ENCODE results near the gene ITGA5.

ITGA5 gene

DNA sequence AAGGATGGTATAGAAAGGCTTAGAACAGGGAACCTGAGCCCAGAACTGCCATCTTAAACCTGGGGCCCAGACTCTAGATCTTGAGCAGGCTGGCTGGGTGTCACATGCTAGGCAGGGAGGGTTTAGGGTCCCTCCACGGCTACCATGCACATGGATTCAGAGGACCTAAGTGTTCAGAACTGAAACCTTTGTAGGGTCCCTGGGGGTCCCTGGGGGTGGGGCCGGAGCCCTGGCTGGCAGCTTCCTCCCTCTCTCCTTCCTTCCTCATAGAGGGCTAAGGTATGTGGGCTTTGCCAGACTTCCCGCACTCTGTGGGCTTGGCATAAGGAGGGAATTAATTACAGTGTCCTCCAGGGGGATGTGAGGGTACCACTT lies 29.9 kb downstream of the ITGA5 start:
- DNase-seq (ENCODE audit: low read depth, low spot score) = no peak

DNA sequence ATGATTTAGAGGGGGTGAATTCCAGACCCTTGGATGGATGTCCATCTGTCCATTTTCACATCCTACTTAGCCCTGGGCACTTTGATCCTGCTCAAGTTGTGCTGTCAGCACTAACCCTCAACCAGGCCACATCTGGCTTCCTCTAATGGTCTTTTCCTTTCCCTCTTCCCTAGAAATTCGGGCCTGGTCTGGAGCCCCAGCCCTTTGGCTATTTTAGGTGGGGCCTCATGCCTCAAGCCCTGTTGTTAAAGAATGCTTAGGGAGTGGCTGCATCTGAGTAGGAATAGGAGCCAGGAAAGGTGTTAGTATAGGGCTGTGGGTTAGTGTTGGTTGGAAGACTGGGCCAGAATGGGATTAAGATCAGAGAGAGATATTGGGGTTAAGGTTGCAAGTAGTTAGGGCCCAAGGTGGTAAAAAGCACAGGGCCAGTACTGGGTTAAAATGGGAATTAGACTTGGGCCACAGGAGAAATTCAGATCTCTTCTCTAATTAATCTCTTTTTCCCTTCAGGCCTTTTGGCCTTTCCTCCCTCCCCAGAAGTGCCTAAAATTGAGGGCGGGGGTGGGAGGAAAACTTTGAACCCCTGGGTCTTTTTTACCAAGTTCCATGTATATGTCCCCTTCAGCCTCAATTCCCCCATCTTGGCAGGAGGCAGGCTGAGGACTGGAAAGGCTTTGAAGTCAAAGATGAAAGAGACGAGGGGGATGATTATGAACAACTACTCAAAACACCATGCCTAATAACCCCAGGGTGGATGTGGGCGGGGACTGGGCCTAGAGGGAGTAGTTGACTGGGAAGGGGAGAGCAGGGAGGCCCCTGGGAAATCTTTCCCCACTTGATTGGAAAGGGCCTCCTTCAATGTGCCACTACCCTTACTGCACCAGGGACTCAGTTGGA lies 30.6 kb downstream of the ITGA5 start:
- no peak for DNase-seq (ENCODE audit: low read depth, low spot score)

GRCh38 chr12:54387114-54387467 lies 32.0 kb downstream of the ITGA5 start:
- no peak for DNase-seq (ENCODE audit: low read depth, low spot score)

GRCh38 chr12:54386403-54387113 lies 32.5 kb downstream of the ITGA5 start:
- no peak for DNase-seq (ENCODE audit: low read depth, low spot score)

- DNase-seq (ENCODE audit: low read depth, low spot score) = no peak
These were observed 33.7 kb downstream of the ITGA5 start for GRCh38 chr12:54385251-54385914.

- DNase-seq (ENCODE audit: low read depth, low spot score) = no peak
These were observed 34.5 kb downstream of the ITGA5 start, which contains the start of gene ZNF385A for GRCh38 chr12:54384591-54385041. ZNF385A (minus strand) TSS chr12:54384733; CDS start chr12:54384514, 219 bp downstream.

- DNase-seq (ENCODE audit: low read depth, low spot score) = no peak
These were observed 35.9 kb downstream of the ITGA5 start for GRCh38 chr12:54383041-54383609.

GRCh38 chr12:54381136-54381535 lies 37.9 kb downstream of the ITGA5 start:
- DNase-seq (ENCODE audit: low read depth, low spot score) = no peak

DNA sequence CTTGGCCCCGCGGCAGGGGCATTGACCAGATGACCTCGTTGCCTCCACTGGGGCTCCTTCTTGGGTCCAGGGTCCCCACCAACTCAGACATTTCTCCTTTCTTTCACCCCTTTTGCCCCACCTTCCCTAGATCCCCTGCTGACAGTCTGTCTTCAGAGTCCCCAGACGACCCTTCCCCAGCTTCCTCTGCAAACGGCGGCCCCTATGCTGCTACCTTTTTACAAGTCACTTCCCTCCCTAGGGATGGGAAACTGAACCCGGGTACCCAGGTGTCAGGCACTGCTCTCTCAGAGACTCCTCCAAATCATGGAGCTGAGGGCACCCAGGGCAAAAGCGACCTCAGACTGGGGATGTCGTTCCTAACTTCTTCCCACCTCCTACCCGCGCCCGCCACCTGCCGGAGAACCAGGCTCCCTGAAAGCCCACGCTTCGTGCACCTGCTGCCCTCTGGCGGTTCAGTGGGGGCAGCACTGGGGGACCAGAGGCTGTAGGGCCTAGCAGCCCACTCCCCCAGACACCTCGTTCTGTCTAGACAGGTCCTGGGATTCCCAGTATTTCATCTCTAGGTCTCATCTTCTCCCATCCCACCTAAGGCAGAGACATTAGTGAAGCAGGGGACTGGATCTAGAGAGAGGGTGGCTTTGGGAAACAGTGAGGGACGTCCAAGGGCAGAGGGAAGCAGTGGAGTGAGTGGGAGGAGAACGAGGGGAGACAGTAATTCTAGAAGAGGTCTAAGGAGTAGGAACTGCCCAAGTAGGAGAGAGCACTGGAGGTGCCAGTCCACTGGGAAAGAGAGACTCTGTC lies 39.5 kb downstream of the ITGA5 start:
- no peak for DNase-seq (ENCODE audit: low read depth, low spot score)

GRCh38 chr12:54378796-54379397 lies 40.2 kb downstream of the ITGA5 start:
- no peak for DNase-seq (ENCODE audit: low read depth, low spot score)

GRCh38 chr12:54377797-54378515 lies 41.1 kb downstream of the ITGA5 start:
- DNase-seq (ENCODE audit: low read depth, low spot score) = no peak

DNA sequence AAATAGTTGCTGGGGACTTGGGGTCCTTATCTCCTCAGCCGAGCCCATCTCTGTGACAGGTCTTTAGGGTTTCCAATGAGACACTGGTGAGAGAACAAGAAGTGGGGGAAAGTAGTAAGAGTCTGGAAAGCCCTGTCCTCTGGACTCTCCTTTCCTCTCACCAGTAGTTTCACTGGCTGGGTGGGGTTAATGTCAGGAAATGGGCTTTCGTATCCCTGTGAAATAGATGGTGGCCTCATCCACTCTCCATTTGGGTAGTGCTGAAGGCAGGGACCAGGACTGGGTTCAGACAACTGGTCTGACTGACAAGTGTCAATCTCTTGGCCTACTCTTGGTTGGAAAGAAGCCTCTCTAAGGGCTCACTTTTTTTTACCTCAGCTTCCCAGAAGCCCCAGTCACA lies 42.1 kb downstream of the ITGA5 start:
- no peak for DNase-seq (ENCODE audit: low read depth, low spot score)

- DNase-seq (ENCODE audit: low read depth, low spot score) = no peak
These were observed 42.5 kb downstream of the ITGA5 start for GRCh38 chr12:54376596-54376995.

DNA sequence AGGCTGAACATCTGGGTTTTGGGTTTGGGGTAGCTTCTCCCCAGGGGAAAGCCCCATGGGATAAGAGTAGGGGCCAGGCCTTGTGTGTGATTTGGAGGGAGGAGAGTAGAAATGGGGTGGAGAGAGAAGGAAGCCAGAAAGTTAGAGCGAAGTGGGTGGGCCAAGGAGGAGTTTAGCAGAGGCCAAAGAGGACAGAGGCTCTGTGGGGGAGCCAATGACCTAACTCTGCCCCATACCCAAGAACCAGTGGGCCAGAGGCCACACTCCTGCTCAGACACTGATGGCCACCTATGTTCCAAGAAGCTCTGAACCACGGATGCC lies 43.8 kb downstream of the ITGA5 start:
- DNase-seq (ENCODE audit: low read depth, low spot score) = no peak

DNA sequence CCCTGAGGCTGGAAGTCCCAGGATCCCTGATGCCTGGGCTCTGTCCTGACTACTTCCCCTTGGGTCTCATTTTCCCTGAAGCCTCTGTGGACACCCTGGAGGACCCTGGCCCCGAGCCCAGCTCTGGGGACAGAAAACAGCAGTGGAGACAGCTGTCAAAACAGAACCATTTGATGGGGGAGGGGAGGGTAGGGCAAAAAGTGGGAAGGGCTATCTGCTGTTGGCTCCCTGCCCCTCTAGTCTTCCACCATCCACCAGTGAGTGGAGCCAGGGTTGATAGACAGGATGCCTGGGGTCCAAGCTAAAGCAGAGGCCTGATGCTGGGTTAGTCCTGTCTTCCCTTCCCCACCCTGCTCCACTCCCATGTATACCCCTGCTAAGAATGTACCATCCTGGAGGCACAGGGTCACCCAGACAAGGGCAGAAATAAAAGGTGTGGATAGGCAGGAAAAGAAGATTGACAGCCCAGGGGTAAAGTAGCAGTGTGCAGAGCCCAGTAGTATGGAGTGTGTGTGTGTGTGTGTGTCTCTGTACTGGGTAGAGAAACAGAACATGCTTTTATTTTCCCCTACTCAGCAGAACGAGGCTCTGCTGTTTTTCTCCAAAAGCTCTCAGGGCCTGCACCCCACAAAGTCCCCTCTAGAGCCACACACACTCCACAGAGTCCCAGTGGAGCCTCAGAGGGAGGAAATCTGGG lies 44.4 kb downstream of the ITGA5 start:
- DNase-seq (ENCODE audit: low read depth, low spot score) = no peak

DNA sequence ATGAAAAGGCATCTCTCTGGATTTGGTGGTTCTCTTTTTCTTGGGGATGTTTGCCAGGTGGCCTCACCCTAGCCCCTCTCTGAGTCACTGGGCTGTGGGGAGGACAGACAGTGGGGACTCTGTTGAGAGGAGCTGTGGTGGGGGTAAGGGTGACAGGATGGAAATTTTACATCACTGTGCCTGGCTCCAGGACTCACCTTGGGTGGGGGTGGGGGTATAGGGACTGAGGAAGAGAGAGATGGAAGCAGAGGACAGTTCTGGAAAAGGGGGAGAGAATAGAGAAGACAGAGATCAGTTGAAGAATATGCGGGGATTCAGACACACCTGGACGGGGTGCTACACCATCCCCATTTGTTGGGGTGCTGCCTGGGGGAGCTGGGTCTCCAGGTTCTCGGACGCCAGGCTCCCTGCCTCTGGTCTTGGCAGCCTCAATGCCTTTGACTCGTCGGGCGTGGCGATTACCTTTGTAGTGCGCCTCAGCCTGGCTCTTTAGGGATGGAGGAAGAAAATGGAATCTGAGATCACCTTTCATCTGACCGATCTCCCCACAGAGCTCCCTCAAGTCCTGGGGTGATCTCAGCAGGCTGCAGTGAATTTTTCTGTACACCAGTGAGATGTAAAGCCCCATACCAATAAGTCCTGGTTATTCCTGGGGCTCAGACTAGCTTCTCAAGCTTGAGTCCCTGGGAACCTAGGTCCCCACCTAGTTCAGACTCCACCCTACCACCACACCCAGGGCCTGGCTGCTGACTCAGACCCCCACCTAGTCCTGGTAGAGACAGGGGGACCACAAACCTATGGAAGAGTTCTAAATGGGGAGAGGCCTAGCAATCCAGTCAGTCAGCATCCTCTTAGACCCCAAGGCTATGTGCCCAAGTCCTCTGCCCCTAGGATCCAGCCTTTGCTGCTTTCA lies 45.2 kb downstream of the ITGA5 start:
- DNase-seq (ENCODE audit: low read depth, low spot score) = no peak

DNA sequence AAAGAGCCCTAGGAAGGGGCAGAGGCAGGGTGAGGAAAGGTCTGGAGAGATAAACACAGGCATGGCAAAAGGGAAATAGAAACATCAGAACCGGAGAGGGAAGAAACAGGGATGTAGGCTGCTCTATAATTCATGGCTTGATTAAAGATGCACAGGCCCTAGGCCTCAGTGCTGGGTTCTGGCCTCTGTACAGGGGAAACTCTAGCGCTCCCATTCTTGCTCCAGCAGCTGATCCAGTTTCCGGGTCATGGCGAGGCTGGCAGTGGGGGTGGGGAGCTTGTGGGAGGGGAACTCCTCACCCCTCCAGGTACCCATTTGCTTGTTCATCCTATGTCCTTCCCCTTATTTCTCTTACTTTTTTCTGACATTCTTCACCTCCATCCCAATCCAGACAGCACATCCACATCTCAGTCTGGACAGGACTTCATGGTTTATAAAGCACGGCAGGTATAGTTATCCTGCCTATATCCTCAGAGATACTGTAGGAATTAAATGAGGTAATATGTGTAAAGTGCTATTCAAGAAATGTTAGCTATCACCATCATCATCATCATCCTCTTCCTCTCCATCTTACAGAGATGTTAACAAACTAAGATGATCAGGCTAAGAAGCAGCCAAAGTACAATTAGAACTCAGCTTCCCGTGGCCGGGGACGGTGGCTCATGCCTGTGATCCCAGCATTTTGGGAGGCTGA lies 46.8 kb downstream of the ITGA5 start:
- no peak for DNase-seq (ENCODE audit: low read depth, low spot score)

Data from iPS DF 19.7 (cell line).